Measurements from ENCODE around the gene GRPEL1.
A peak's percentile ranks its signal among the peaks of the same experiment; 100 is the strongest.
"Not testable (repeated sequence)": the region's sequence is repeated elsewhere in the genome, so short reads cannot be mapped to it uniquely, and the experiment has no call there.

GRPEL1 gene

DNA sequence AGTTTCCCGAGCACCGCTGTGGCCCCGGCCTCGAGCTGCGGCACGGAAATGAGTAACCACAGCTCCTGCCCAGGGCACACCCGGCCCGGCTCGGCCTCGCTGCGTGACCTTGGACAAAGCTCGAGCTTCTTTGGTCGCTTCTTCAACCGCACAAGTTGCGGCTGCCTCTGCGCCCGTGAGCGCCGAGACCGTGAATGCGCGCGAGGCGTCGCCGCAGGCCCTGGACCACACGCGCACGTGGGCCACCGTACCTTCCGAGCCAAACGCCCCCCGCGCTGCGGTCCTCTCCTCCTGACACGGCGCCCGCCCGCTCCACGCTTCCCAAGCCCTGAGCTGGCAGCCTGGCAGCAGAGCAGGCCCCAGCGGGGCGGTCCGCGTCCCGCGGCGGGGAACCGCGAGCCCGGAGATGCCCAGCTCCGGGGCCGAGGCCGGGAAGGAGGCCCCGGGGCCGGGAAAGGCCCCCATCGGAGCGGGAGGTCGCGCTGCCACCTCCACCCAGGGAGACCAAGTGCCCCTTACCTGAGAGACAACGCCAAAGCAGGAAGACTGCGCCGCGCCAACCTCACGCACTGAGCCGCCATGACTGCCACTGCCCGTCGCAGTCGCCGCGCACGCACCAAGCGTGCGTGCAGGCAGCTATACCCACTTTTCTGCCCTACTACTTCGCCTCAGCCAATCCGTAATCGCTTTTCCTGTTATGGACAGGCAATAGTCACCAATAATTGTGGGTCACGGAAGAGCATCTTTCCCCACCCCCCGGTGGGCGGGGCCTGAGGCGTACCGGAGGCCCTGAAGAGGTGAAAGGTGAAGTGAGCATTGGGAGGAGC, at the start of gene GRPEL1:
Gene GRPEL1, minus strand, starts transcription at position 613 of the 827 bp plus-strand sequence. Its CDS starts 32 bp downstream, at position 581.
- peak; percentile 30 for DNase-seq (ENCODE audit: low read depth)

- no peak for DNase-seq (ENCODE audit: low read depth)
These were observed 48.8 kb upstream of the GRPEL1 start for GRCh38 chr4:7116705-7117104.

- no peak for DNase-seq (ENCODE audit: low read depth)
These were observed 47.9 kb upstream of the GRPEL1 start for GRCh38 chr4:7115557-7116340.

- no peak for DNase-seq (ENCODE audit: low read depth)
These were observed 44.8 kb upstream of the GRPEL1 start for GRCh38 chr4:7112656-7113055.

GRCh38 chr4:7111441-7111840, 43.6 kb upstream of the GRPEL1 start:
- DNase-seq (ENCODE audit: low read depth), result no peak

DNA sequence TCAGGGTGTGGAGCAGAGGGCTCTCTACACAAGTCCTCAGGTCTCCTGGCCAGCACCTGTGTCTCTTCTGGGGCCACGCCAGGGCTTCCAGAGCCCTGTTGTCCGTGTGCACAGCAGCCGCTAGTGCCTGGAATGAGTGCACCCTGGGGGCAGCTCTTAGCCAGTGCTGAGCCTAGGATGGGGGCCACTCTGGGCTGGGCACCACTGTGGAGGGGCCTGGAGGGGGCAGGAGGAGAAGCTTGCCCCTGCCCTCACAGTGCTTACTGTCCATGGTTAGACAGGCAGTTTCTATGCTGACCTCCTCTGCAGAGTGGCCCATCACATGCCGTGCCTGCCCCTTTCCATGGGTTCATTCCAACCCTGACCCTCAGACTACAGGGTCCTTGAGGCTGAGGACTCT, 42.7 kb upstream of the GRPEL1 start:
- no peak for DNase-seq (ENCODE audit: low read depth)

DNA sequence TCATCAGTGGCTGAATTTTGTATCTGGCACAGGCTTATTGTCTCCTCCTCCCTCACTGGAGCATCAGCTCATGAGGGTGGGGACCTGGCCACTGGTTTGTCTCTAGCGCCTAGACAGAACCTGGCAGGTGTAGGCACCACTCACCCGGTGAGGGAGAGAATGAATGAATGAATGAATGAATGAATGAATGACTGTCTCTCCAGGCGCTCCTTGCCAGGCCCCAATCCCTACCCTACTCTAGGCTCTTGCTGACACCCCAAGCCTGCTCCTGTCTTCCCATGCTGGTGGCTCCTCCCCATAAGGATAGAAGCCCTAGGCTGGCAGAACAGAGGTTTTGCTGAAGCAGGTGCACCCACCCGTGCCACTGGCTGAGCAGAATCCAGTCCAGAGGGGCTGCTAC, 41.3 kb upstream of the GRPEL1 start:
- no peak for DNase-seq (ENCODE audit: low read depth)

DNA sequence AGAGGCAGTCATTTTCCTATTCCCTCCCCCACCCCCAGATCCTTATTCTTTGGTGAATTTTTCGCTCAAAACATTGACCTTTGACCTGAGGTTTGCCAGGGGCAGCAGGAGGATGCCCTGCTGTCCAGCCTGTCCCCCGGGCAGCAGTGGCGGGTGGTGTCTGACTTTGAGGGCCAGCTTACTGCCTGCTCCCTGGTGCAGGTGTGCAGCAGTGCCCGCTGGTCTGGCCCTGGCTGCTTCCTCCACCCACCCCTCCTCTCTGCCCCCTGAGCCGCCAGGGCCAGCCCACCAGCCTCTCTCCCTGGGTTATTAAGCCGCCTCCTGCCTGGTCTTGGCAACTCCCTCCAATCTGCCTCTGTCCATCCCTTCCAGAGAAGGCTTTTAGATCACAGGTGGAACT, 40.8 kb upstream of the GRPEL1 start:
- DNase-seq (ENCODE audit: low read depth), result no peak

- DNase-seq (ENCODE audit: low read depth), result no peak
These were observed 40.3 kb upstream of the GRPEL1 start for GRCh38 chr4:7108046-7108625.

- DNase-seq (ENCODE audit: low read depth), result no peak
These were observed 39.5 kb upstream of the GRPEL1 start for GRCh38 chr4:7107166-7107905.

DNA sequence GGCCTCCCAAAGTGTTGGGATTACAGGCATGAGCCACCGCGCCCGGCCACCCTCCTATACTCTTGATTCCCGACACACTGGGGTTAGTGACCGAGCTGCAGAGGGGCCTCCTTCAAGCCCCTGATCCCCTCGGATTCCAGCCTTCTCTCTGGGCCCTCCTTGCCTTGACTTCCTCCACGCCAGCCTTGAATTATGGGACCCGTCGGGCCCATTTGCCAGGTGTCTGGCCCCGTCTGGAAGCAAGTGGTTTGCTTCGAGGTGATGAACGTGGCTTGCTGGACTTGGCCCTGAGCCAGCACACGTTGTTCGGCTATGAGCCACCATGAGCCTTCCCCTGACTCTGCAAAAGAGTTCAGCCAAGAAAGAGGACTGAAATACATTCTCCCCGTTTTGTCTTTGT, 37.4 kb upstream of the GRPEL1 start:
- DNase-seq (ENCODE audit: low read depth), result no peak

GRCh38 chr4:7104366-7105031, 36.6 kb upstream of the GRPEL1 start:
- no peak for DNase-seq (ENCODE audit: low read depth)

GRCh38 chr4:7103607-7104365, 35.9 kb upstream of the GRPEL1 start:
- DNase-seq (ENCODE audit: low read depth), result no peak

DNA sequence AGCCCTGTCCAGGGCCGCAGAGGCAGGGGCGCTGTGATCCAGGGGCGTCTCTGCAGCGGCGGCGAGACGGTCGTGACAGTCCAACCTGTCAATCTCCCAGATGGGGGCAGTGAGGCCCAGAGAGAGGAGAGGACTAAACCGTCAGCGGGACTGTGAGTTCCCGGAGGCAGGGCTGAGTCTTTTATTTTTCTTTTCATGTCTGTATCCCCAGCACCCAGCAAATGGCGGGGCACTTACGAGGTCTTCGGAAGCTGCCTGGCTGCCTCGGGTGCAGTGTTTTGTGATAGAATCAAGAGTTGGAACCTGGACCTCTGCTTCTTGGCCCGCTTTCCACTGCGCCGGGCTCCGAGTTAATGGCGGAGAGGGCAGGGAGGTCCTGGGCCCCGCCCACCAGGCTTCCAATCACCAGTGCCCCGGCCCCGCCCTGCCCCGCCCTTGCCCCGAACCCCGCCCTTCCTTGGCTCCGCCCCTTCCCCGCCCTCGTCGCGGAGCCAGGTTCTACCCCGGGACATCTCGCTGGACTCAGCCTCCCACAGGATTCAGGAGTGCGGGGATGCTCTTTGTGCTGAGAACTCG, 35.3 kb upstream of the GRPEL1 start:
- DNase-seq (ENCODE audit: low read depth), result peak; percentile 68

DNA sequence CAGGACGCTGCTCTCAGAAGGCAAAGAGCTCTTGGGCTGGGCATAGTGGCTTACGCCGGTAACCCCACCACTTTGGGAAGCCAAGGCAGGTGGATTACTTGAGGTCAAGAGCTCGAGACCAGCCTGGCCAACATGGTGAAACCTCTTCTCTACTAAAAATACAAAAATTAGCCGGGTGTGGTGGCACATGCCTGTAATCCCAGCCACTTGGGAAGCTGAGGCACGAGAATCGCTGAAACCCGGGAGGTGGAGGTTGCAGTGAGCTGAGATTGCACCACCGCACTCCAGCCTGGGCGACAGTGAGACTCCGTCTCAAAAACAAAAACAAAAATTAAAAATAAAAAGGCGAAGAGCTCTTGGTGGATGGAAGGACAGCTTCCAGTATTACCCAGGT, 34.6 kb upstream of the GRPEL1 start:
- DNase-seq (ENCODE audit: low read depth), result not testable (repeated sequence)

- DNase-seq (ENCODE audit: low read depth), result no peak
These were observed 34.0 kb upstream of the GRPEL1 start for GRCh38 chr4:7101692-7102515.

DNA sequence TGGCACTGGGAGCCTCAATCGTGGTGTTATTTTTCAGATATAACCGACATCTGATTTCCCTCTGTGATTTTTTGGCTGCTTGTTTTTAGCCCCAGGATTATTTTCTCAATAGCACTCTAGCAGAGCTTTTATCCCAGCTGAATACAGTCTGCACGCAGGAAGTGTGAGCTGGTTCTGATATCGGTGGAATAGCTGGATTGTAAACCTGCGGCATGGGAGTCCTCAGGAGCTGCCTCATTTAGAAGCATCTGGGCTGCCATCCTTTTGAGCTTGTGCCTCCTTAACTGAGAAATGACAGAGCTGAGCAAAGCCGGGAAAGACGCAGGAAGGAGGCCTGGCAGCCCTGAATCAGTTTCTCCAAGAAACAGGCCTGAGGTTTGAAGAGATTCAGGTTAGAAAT, 28.4 kb upstream of the GRPEL1 start:
- no peak for DNase-seq (ENCODE audit: low read depth)

DNA sequence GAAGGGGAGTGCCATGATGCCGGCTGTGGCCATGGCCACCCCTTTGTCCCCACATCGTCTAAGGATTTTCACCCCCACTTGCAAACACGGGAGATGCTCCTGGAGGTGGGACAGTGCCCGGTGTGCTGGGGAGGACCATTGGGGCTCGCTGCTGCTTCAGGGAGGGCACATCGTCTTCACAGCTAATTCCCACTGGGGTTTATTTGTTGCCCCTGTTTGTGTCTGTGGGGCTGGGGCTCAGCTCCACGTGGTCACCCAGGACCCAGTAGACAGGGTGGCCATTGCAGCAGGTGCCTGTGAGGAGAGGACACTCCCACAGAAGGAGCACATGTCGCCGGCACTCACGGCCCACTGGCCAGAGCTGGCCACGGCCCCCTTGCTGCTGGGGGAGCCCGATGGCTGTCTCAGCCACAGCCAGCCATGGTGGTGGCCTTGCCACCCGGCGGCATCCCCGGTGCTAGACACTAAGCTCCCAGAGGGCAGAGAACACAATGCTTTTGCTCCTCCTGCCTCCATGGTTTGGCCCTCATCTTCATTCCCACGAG, 27.8 kb upstream of the GRPEL1 start:
- DNase-seq (ENCODE audit: low read depth), result no peak

GRCh38 chr4:7094916-7095315, 27.1 kb upstream of the GRPEL1 start:
- no peak for DNase-seq (ENCODE audit: low read depth)

Measured in stimulated activated CD8-positive, alpha-beta memory T cell treated with anti-CD3 and anti-CD28 coated beads, Interleukin-15, amount 100 ng/mL, for 24 hours (primary cell).